A673 (cell line): ENCODE data around the gene TBCEL.

Source experiments
- CTCF ChIP-seq: fragments of 300-800, 200-600 bp; sonication (generic); conservative IDR thresholded peaks from 2 replicates; pipeline ENCODE4 v1.5.1; 2017; ENCODE audit warnings: low read depth, mild to moderate bottlenecking, antibody characterized with exemption, low read length, moderate library complexity, mixed read lengths
- EZH2 ChIP-seq: fragments of 200-600 bp; sonication (generic); IDR thresholded peaks from 2 replicates; pipeline ENCODE4 v1.6.1; 2017; ENCODE audit warnings: borderline replicate concordance, low read depth, mild to moderate bottlenecking, mixed read lengths, antibody characterized with exemption, low read length; ENCODE audit not compliant: poor library complexity, severe bottlenecking

- no peak for TF ChIP-seq CTCF
- TF ChIP-seq EZH2: no peak
These were observed 93.9 kb downstream of the TBCEL start for GRCh38 chr11:121117788-121118187.
